HCT116 (cell line): Measurements from ENCODE around the gene GPR39. TPM values are rescaled to one million over a fixed set of nuclear protein-coding genes. Genes with fewer than 3 reads are reported as not detected.

ENCODE experiments used
- ATAC-seq: fragments of 200-7000 bp; cut with Tn5 transposase; 2 replicates; pipeline ENCODE4 v1.9.1; 2020; ENCODE audit warnings: mild to moderate bottlenecking, moderate library complexity
- BruUV-seq: library from RNA; stranded (reverse); fragments of 400-500 nt; replicated peaks from 2 replicates; lab custom pipeline; 2021; lab: Mats Ljungman, UMichigan
- CTCF ChIA-PET: fragments of 300-600 bp; sonication (Branson Sonifier 250); formaldehyde crosslinking; loops from one replicate; lab custom pipeline; 2021; ENCODE audit warnings: antibody characterized with exemption; lab: Charles Lee
- POLR2A ChIA-PET: fragments of 300-600, 350-600 bp; sonication (Branson Sonifier 250); formaldehyde crosslinking; loops from one replicate; lab custom pipeline; 2021; ENCODE audit warnings: antibody characterized with exemption; lab: Charles Lee
- RAD21 ChIA-PET, 2 experiments: fragments of 300-600 bp; sonication (Branson Sonifier 250); formaldehyde crosslinking; loops; one replicate each; lab custom pipeline; 2023; ENCODE audit warnings: low total read pairs in 2 of 2; ENCODE audit not compliant: uncharacterized antibody in 2 of 2, unreplicated experiment in 2 of 2, low non-redundant PET in 1 of 2; lab: Charles Lee
- DNase-seq: peaks from one replicate; pipeline ENCODE4 v3.0.0-alpha.2; 2010; ENCODE audit warnings: low read depth, low spot score
- H2AFZ ChIP-seq: fragments of 200-600 bp; shearing (Covaris generic), sonication (generic); 2 replicates; pipeline ENCODE4 v1.6.1; 2017; ENCODE audit warnings: low read depth, mixed run types, mixed read lengths, antibody characterized with exemption, low read length; ENCODE audit not compliant: poor library complexity, severe bottlenecking
- H3K27ac ChIP-seq: 2 replicates; pipeline ENCODE4 v1.5.1; 2012; ENCODE audit warnings: low read depth, low read length
- H3K27me3 ChIP-seq: fragments of 200-600 bp; sonication (generic); 2 replicates; pipeline ENCODE4 v1.6.1; 2016; ENCODE audit warnings: mixed run types, low read length, mixed read lengths; ENCODE audit not compliant: insufficient read depth
- H3K36me3 ChIP-seq, 2 experiments: fragments of 200-500 bp in 1 of 2; fragments of 200-600 bp in 1 of 2; sonication (Bioruptor generic) in 1 of 2; sonication (generic) in 1 of 2; 2 replicates each; pipeline versions ENCODE4 v1.5.1 to v1.6.1; 2014 to 2016; ENCODE audit warnings: low read length in 2 of 2, inconsistent platforms in 1 of 2, mixed read lengths in 1 of 2, mixed run types in 1 of 2; ENCODE audit not compliant: insufficient read depth in 2 of 2, control insufficient read depth in 1 of 2
- H3K4me1 ChIP-seq, 2 experiments: fragments of 200-600 bp in 1 of 2; sonication (generic) in 1 of 2; 2 replicates each; pipeline versions ENCODE4 v1.5.1 to v1.6.1; 2012 to 2017; ENCODE audit warnings: low read length in 2 of 2, inconsistent platforms in 1 of 2, mild to moderate bottlenecking in 1 of 2, mixed read lengths in 1 of 2, mixed run types in 1 of 2, moderate library complexity in 1 of 2; ENCODE audit not compliant: insufficient read depth in 2 of 2, control insufficient read depth in 1 of 2
- H3K4me2 ChIP-seq: fragments of 200-600 bp; sonication (generic); 2 replicates; pipeline ENCODE4 v1.6.1; 2017; ENCODE audit warnings: mixed run types, low read length, mixed read lengths
- H3K4me3 ChIP-seq, 2 experiments: fragments of 200-600 bp in 1 of 2; sonication (generic) in 1 of 2; replicated peaks in 1 of 2; 2 replicates each; pipeline ENCODE4 v1.5.1; 2011 to 2016; ENCODE audit warnings: low read length in 2 of 2, control low read depth in 1 of 2, low read depth in 1 of 2, mild to moderate bottlenecking in 1 of 2, mixed read lengths in 1 of 2, mixed run types in 1 of 2
- H3K79me2 ChIP-seq: fragments of 200-600 bp; sonication (generic); 2 replicates; pipeline ENCODE4 v1.6.1; 2017; ENCODE audit warnings: mild to moderate bottlenecking, mixed run types, low read length, moderate library complexity, mixed read lengths; ENCODE audit not compliant: insufficient read depth
- H3K9ac ChIP-seq: fragments of 200-600 bp; sonication (generic); 2 replicates; pipeline ENCODE4 v1.6.1; 2016; ENCODE audit warnings: low read length, mixed read lengths
- H3K9me2 ChIP-seq: fragments of 200-600 bp; sonication (generic), shearing (Covaris generic); 2 replicates; pipeline ENCODE4 v1.6.1; 2017; ENCODE audit warnings: mixed run types, mild to moderate bottlenecking, moderate library complexity; ENCODE audit not compliant: insufficient read depth
- H3K9me3 ChIP-seq, 2 experiments: fragments of 200-500 bp in 1 of 2; fragments of 200-600 bp in 1 of 2; sonication (Bioruptor generic) in 1 of 2; sonication (generic) in 1 of 2; 2 replicates each; pipeline ENCODE4 v1.6.1; 2014 to 2017; ENCODE audit warnings: low read length in 2 of 2, mixed read lengths in 2 of 2, inconsistent platforms in 1 of 2, low read depth in 1 of 2, mild to moderate bottlenecking in 1 of 2, mixed run types in 1 of 2, moderate library complexity in 1 of 2; ENCODE audit not compliant: control insufficient read depth in 1 of 2, insufficient read depth in 1 of 2
- H4K20me1 ChIP-seq: fragments of 200-600 bp; sonication (generic), shearing (Covaris generic); 2 replicates; pipeline ENCODE4 v1.6.1; 2017; ENCODE audit warnings: mixed run types, mild to moderate bottlenecking, moderate library complexity; ENCODE audit not compliant: insufficient read depth
- CEBPB ChIP-seq: IDR thresholded peaks from 2 replicates; pipeline ENCODE4 v1.6.1; 2012; ENCODE audit warnings: low read depth
- ELF1 ChIP-seq: IDR thresholded peaks from 2 replicates; pipeline ENCODE4 v1.6.1; 2012; ENCODE audit warnings: low read depth, borderline replicate concordance
- EZH2 ChIP-seq: fragments of 200-600 bp; sonication (generic); IDR thresholded peaks from 2 replicates; pipeline ENCODE4 v1.6.1; 2017; ENCODE audit warnings: antibody characterized with exemption, mixed run types
- FOSL1 ChIP-seq: IDR thresholded peaks from 2 replicates; pipeline ENCODE4 v1.6.1; 2012; ENCODE audit warnings: low read depth
- POLR2A ChIP-seq: IDR thresholded peaks from 2 replicates; pipeline ENCODE4 v1.7.0; 2011; ENCODE audit warnings: borderline replicate concordance; ENCODE audit not compliant: insufficient read depth, insufficient read length; ENCODE audit errors: extremely low read depth
- POLR2AphosphoS5 ChIP-seq: IDR thresholded peaks from 2 replicates; pipeline ENCODE4 v1.6.1; 2011; ENCODE audit warnings: mild to moderate bottlenecking, low read depth, low read length, moderate library complexity
- RAD21 ChIP-seq: IDR thresholded peaks from 2 replicates; pipeline ENCODE4 v1.6.1; 2012; ENCODE audit warnings: low read depth, mild to moderate bottlenecking
- SRF ChIP-seq: IDR thresholded peaks from 2 replicates; pipeline ENCODE4 v1.6.1; 2012; ENCODE audit warnings: low read depth
- TCF7L2 ChIP-seq: IDR thresholded peaks from 2 replicates; pipeline ENCODE4 v1.7.0; 2011; ENCODE audit warnings: borderline replicate concordance, inconsistent platforms; ENCODE audit not compliant: insufficient read depth, insufficient read length; ENCODE audit errors: extremely low read depth
- YY1 ChIP-seq: IDR thresholded peaks from 2 replicates; pipeline ENCODE4 v1.6.1; 2011; ENCODE audit warnings: low read length, low read depth, moderate library complexity, mild to moderate bottlenecking; ENCODE audit not compliant: insufficient replicate concordance; ENCODE audit errors: extremely low read depth
- ZBTB33 ChIP-seq: IDR thresholded peaks from 2 replicates; pipeline ENCODE4 v1.6.1; 2011; ENCODE audit warnings: mild to moderate bottlenecking, low read length, moderate library complexity; ENCODE audit not compliant: insufficient replicate concordance; ENCODE audit errors: extremely low read depth
- ZFX ChIP-seq: fragments of 450-650 bp; IDR thresholded peaks from 2 replicates; pipeline ENCODE4 v1.6.1; 2017
- intact Hi-C: fragments of 100-400 bp; cut with micrococcal nuclease; formaldehyde crosslinking; loops from 2 replicates; pipeline ENCODE4 v1.10.0; 2022
- total RNA-seq: library from RNA; stranded (reverse); gene quantifications from one replicate; pipeline ENCODE4 v1.2.1, GENCODE V29; 2021; ENCODE audit not compliant: unreplicated experiment
- TF ChIP-seq, protein P1 (sequence below): IDR thresholded peaks from 2 replicates; pipeline ENCODE4 v1.6.1; 2012; ENCODE audit warnings: low read depth

Gene GPR39
- total RNA-seq, 1 experiment from 2014 or later, result 5.1 TPM

GRCh38 chr2:132670496-132671150, 254.0 kb downstream of the GPR39 start:
- H3K9me3 ChIP-seq, result no peaks in the 10 kb centered on the region
- no peak overlapping the region for H2AFZ ChIP-seq
- H3K36me3 ChIP-seq, result no peaks in the 10 kb centered on the region
- H3K79me2 ChIP-seq, result no peaks in the 10 kb centered on the region
- CTCF ChIA-PET, result no interaction called here
- TF ChIP-seq YY1, result no peak
- TF ChIP-seq, all 23 proteins: peak for 0
- peak; percentile 76 for ATAC-seq
- Histone ChIP-seq H3K4me1 (peaks cover 10 to 18% of the 10 kb centered on the region in 2 experiments), H3K4me2 (peak overlapping the region; percentile 47), H3K4me3 (peak overlapping the region; percentile 6 to 17; a peak in 2 of 4 replicates), H3K27ac (no peak overlapping the region), H4K20me1 (no peaks in the 10 kb centered on the region), H3K27me3 (peaks cover 72% of the 10 kb centered on the region), H3K9me2 (no peaks in the 10 kb centered on the region), H3K9ac (no peak overlapping the region)
- ChIA-PET POLR2A (no interaction called here), RAD21 (no interaction called here)
- intact Hi-C loops, result loop anchor here (10.0 kb wide), 2 partner anchors 504 to 1174 kb away; no protein-coding TSS in a partner anchor
- no TSS peak for BruUV-seq
- DNase-seq, result no peak

GRCh38 chr2:132671151-132671835, 254.7 kb downstream of the GPR39 start:
- BruUV-seq, result no TSS peak
- ChIA-PET RAD21 (no interaction called here), POLR2A (no interaction called here), CTCF (no interaction called here)
- ATAC-seq (peak; percentile 69), DNase-seq (peak; percentile 27)
- Histone ChIP-seq H4K20me1 (no peaks in the 10 kb centered on the region), H2AFZ (no peak overlapping the region), H3K4me1 (peaks cover 10 to 18% of the 10 kb centered on the region in 2 experiments), H3K9me3 (no peaks in the 10 kb centered on the region), H3K27ac (no peak overlapping the region), H3K27me3 (peaks cover 67% of the 10 kb centered on the region), H3K9me2 (no peaks in the 10 kb centered on the region), H3K9ac (no peak overlapping the region), H3K4me2 (peak overlapping the region; percentile 47), H3K79me2 (no peaks in the 10 kb centered on the region), H3K36me3 (no peaks in the 10 kb centered on the region), H3K4me3 (no peak overlapping the region)
- intact Hi-C loops, result loop anchor here (10.0 kb wide), 2 partner anchors 504 to 1174 kb away; no protein-coding TSS in a partner anchor
- TF ChIP-seq ZBTB33 (no peak), POLR2AphosphoS5 (no peak), FOSL1 (no peak), RAD21 (no peak), YY1 (no peak), CEBPB (no peak), EZH2 (no peak), SRF (no peak), TCF7L2 (no peak), ZFX (no peak), POLR2A (no peak), ELF1 (no peak)
- TF ChIP-seq, protein P1, sequence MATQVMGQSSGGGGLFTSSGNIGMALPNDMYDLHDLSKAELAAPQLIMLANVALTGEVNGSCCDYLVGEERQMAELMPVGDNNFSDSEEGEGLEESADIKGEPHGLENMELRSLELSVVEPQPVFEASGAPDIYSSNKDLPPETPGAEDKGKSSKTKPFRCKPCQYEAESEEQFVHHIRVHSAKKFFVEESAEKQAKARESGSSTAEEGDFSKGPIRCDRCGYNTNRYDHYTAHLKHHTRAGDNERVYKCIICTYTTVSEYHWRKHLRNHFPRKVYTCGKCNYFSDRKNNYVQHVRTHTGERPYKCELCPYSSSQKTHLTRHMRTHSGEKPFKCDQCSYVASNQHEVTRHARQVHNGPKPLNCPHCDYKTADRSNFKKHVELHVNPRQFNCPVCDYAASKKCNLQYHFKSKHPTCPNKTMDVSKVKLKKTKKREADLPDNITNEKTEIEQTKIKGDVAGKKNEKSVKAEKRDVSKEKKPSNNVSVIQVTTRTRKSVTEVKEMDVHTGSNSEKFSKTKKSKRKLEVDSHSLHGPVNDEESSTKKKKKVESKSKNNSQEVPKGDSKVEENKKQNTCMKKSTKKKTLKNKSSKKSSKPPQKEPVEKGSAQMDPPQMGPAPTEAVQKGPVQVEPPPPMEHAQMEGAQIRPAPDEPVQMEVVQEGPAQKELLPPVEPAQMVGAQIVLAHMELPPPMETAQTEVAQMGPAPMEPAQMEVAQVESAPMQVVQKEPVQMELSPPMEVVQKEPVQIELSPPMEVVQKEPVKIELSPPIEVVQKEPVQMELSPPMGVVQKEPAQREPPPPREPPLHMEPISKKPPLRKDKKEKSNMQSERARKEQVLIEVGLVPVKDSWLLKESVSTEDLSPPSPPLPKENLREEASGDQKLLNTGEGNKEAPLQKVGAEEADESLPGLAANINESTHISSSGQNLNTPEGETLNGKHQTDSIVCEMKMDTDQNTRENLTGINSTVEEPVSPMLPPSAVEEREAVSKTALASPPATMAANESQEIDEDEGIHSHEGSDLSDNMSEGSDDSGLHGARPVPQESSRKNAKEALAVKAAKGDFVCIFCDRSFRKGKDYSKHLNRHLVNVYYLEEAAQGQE, result no peak
